NCI-H187 treated with DMSO at 0.1 percent for 48 hours (cell line): ENCODE data around the gene JAKMIP2.
"Not testable (repeated sequence)": the region's sequence is repeated elsewhere in the genome, so short reads cannot be mapped to it uniquely, and the experiment has no call there.

Experiments used
- DNase-seq: peaks from one replicate; lab custom pipeline; 2025; lab: John Stamatoyannopoulos, UW

JAKMIP2 gene

DNA sequence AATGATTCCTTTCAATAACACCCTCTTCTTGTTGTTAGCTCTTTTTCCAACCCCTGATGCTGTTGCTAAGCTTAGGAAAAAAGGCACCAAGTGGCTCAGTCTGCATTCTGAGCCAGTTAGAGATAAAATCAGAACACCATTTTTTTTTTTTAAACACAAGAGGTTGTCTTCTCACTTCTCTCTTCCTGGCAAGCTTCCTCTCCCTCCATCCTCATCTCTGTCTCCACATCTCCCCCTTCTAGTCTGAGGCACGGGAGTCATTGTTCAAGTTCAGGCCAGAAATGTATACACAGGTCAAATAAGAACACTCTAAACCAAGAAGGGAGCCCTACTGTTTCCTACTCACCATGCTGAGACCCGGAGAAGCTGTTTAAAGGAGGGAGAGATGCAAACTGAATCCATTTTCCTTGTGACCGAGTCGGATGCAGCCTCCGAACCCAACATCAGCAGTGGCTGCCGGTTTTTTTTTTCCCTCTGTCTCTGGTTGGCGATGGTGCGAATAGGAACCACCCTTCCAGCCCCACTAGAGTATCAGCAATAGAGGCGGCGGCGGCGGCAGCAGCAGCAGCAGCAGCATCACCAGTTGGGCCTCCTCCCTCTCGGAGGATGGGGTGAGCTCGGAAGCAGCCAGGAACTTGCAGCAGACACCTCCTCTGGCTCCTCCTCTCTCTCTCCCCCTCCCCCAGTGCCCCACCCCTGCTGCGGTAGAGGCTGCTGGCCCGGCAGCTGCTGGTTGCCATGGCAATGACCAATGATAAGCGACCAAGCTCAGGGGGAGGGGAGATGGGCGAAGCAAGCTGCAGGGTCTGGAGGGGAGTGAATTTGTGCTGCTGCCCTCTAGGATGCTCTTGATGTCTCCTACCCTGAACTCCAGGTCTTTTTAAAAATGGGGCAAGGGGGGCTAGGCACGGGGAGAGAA, at the start of gene JAKMIP2:
TSS of gene JAKMIP2 (minus strand) at position 619 of the 919 bp plus-strand sequence. CDS start 110,922 bp downstream, outside the sequence.
- peak; percentile 91 for DNase-seq

DNA sequence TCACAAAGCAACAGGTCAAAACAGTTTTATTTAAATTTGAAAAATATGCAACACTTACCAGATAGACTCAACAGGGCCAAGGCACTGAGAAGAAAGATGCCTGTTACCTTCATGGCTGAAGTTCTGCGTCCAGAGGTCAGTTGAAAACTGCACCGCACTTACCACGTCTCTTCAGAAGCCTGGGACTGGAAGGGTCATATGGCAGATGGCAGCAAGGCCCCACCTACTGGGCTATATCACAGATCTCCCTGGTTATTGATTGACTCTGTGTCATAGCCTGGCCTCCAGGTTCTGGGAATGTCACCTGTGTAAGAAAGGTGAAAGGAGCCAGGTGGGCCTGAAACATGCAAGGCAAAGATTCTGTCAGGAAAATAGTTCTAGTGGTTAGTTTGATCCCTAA, 48.9 kb upstream of the JAKMIP2 start, which contains the start of gene SPINK1:
TSS of gene SPINK1 (minus strand) at position 207 of the 400 bp plus-strand sequence. CDS start at position 113, 94 bp downstream.
- DNase-seq = no peak

DNA sequence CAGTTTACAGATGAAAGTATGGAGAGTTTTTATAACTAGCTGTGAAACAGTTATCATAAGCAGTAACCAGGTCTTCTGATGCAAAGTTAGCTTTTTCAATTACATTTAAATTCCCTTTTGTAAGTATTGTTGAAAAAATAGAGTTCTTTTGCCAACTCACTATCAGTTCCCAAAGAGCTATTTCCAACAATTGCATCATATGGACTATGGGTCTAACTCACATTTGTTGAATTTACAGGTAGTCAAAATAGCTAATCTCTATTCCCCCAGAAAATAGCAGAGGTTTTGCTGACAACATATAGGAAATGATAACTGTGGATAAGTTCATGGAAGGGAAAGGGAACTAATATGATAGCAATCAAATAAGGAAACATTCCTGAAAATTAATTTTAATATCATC, 47.5 kb upstream of the JAKMIP2 start:
- DNase-seq = no peak

DNA sequence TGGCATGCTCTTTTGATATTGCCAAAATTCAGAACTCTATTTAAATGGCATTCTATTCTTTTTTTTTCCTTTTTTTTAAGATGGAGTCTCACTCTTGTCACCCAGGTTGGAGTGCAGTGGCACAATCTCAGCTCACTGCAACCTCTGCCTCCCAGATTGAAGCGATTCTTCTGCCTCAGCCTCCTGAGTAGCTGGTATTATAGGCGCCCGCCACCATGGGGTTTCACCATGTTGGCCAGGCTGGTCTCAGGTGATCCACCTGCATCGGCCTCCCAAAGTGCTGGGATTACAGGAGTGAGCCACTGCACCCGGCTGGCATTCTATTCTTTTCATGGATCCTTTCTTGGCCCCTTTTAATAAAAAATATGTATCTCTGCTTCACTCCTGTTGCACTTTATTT, 44.5 kb upstream of the JAKMIP2 start:
- not testable (repeated sequence) for DNase-seq

DNA sequence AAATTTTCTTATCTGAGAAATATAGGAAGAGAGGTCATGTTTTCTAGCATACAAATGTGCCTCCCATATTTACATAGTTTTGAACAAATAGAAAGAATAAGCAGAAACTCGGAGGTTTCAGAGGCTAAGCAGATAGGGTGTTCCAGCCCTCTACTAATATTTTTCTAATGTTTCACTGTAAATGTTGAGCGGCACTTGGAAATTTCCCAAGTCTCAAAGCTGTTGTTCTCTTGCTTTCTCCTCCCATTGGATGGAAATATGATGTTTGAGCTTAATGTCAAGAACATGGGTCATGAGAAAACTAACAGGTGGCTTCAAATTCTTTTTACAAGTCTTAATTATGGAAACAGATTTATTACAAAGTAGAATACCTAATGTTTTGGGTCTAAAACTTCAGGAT, 43.8 kb upstream of the JAKMIP2 start:
- DNase-seq = no peak

DNA sequence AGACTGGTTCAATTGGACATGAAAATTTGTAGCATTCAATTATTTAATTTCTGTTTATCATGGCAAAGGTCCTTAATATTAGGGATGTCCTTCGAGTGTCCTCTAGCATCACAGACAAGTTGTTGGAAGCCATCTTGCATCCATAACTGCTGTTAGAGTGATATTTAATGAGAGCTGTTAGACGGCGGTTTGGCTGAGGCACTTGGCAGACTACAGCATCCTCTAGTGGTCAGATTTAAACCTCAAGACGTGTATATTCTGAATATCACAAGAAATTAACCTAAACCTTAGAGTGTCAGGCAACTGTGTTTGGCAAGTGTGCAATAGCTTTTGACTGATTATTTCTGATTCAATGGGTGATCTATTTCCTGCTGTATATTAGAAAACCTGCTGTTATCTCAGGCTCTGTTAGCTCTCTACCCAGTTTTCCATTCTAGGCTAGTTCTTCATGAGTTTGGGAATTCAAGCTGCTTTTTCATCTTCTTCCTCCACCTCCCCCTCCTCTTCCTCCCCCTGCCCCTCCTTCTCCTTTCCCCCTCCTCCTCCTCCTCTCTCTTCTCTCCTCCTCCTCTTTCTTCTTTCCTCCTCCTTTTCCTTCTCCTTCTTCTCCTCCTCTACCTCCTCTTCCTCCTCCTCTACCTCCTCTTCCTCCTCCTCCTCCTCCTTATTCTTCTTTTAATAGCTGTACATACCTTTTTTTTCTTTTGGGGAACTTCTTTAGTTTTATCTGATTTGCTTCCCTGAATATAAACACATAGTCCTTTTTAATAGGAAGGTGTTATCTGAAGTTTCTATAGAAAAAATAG, 40.4 kb upstream of the JAKMIP2 start:
- peak; percentile 28 for DNase-seq

DNA sequence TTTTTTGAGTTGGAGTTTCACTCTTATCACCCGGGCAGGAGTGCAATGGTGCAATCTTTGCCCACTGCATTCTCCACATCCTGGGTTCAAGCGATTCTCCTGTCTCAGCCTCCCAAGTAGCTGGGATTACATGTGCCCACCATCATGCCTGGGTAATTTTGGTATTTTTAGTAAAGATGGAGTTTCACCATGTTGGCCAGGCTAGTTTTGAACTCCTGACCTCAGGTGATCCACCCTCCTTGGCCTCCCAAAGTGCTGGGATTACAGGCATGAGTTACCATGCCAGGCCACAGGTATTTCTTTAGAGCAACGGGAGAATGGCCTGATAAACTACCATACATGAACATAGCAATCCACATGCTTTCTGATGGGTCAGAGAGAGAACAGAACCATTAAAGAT, 39.7 kb upstream of the JAKMIP2 start:
- not testable (repeated sequence) for DNase-seq

DNA sequence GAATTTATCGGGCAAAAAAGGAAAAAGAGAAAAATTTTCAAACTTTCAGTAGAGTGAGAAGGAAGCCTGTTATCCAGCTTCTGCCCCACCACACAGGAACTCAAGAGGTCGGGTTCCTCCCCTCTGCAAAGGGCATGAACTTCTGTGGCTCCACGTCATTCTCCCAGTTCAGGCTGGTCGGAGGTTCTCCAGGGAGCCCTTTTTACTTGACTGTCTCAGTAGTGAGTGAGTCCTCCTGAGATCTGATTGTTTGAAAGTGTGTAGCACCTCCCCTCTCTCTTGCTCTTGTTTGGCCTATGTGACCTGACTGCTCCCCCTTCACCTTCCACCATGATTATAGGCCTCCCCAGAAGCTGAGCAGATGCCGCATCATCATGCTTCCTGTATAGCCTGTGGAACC, 39.2 kb upstream of the JAKMIP2 start:
- no peak for DNase-seq

DNA sequence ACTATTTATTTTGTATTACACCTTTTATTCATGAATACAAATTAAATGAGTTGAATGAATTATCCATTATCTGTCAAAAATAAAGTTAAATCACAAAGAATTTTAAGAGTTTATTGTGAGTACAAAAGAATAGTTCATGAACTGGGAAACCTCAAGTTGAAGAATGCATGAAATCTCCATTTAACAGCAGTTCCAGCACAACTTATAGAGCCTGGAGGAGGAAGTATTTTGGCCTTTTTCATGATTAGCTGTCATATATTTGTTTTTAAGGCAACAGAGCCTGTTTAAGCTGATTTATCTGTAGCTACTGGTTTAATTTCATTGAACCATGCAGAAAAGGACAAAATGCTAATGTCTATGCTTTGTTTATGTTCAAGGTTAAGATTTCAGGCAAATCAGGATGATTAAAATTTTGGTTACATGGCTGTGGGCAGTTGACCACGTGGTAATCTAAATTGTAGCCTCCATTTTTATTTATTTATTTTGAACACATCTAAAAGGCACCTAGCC, 36.8 kb upstream of the JAKMIP2 start:
- no peak for DNase-seq

DNA sequence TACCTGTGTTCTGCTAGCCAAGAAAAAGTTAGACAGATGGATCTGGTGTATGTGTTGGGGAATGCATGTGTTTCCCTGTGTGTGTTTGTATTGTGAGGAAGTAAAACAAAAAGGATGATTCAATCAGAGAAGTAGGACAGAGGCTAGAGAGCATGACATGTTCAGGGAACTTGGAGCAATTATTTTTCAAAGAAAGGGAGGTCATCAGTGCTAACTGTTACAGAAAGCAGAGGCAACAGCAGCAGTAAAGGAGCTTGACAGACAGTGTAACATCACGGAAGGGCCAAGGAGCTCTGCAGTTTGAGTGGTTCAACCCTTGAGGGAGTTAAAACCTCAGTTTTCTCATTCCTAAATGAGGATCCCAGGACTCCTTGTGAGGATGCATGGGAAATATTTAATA, 35.8 kb upstream of the JAKMIP2 start:
- DNase-seq = no peak

DNA sequence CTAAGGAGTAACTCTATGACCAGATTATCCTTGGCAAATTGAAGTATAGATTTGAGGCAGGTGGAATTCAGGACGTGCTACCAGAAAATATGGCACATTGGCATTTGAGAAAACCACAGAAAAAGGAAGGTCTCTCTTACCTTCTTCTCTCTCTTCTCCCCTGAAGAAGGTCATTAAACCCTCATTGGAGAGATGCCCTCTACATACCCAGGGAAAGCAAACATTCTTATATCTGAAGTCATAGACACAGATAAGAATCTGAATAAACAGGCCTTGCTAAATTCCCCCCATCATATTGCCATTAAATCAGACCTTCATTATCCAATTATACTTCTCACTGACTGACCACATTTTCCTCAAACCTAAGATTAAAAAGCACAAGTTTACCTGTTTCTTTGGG, 31.2 kb upstream of the JAKMIP2 start:
- DNase-seq = no peak

DNA sequence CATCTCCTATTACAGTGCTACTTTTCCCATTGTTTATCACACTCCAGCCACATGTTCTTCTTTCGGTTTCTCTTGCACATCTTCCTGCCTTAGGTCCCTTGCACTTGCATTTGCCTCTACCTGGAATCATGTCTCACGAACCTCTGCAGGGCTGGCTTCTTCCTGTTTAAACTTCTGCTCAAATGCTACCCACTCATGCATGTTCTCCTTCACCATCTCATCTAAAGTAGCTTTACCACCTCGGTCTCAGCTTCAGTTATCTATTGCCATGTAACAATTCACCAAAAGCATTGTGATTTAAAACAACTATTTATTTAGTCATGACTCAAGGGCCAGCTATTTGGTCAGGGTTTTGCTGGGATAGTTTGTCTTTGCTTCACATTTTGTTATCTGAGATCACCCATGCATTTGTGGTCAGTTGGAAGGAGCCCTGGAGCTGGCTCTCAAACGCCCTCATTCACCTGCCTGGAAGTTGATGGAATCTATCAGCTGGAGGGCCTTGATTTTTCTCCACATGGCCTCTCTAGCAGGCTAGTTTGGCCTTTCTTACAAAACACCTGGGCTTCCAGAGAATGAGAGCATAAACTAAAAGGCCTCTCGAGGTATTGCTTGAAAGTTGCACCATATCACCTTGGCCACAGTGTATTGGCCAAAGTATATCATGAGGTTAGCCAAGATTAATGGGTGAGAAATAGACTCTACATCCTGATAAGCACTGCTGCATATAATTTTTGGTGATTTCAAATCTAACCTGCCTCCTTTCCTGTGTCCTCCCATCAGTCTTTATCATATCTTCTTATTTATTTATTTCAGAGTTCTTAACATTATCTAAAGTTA, 27.5 kb upstream of the JAKMIP2 start:
- no peak for DNase-seq

DNA sequence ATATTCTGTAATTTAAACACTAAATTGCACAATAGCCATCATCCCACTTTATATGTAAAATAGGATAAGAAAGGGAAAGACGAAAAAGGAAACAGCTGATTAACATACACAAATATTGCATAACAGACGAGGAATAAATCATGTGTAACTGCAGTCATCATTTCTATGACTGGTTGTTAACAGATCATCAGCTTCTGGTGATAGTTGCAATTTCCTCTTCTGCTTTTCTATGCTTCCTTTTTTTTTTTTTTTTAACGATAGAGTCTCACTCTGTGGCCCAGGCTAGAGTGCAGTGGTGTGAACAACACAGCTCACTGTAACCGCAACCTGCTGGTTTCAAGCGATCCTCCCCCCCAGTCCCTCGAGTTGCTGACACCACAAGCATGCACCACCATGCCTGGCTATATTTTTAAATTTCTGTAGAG, 22.5 kb upstream of the JAKMIP2 start:
- no peak for DNase-seq

DNA sequence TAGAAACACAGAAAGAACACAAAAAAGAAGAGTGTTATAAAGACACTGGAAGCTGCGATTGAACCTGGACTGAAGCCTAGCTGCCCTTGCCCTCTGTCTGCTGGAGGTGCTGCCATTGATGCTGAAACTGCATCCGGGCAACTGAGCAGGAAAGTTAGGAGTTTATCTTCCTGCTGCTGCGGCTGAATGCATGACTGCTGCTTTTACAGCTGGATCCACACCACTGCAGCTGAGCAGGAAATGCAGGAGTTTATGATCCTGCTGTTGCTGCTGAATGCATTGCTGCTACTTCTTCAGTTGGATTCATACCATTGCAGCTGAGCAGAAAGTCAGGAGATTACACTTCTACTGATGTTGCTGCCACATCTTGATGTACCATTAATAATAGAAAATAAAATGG, 21.8 kb upstream of the JAKMIP2 start:
- DNase-seq = no peak

DNA sequence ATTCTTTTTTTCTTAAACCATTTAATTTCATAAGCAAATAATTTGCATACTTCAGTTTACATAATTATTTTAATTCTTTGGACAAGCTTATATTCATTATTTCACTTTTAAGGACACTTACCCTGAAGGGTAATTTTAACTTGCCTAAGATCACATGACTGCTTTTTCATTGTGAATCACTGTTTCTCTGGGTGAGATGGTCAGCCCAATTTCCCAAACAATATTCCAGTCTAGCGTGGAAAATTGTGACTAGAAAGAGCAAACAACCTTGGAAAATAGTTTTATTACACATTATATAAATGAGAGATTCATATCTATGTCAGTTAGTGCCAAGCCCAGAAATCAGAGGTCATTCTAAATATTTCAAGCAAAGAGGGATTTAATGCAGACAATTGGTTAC, 21.4 kb upstream of the JAKMIP2 start:
- no peak for DNase-seq

DNA sequence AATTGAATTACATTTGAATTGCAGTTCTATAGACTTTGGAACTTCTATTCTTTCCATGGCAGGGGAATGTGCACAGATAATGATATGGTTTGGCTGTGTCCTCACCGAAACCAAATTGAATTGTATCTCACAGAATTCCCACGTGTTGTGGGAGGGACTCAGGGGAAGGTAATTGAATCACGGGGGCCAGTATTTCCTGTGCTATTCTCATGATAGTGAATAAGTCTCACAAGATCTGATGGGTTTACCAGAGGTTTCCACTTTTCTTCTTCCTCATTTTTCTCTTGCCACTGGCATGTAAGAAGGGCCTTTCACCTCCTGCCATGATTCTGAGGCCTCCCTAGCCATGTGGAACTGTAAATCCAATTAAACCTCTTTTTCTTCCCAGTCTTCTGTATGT, 20.6 kb upstream of the JAKMIP2 start:
- DNase-seq = not testable (repeated sequence)

DNA sequence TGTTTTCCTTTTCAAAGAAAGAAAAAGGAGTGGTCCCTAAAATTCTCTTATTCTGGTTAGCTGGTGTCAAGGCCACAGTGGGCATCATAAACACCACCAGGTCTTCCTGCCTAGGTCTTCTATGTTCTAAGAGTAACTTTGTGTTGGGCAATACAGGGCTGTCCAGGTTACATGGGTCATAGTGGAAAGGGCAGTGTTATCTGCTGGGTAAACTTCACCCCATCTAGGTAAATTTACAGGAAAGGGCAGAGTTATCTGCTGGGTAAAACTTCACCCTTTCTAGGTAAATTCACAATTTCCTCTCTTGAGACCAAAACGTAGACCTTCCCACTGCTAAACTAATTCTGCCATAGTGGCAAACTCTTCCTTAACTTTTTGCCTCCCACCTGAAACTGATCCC, 18.9 kb upstream of the JAKMIP2 start:
- DNase-seq = no peak

DNA sequence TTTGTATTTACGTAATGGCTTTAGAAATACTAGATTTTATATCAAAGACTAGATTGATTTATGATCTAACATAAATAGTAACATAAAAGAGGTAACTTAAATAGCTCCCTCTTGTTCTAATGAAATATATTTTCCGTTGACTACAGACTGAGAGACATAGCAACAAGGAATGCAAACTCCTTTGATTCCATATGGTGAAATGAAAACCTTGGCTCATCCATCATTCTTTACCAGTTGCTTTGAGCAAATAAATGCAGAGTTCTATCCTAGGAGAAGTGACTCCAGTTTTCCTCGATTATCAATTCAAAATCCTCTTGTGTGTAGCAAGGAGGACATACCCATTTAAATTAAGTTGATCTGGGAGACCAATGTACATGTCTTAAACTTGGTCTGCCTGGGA, 18.0 kb upstream of the JAKMIP2 start:
- DNase-seq = no peak

DNA sequence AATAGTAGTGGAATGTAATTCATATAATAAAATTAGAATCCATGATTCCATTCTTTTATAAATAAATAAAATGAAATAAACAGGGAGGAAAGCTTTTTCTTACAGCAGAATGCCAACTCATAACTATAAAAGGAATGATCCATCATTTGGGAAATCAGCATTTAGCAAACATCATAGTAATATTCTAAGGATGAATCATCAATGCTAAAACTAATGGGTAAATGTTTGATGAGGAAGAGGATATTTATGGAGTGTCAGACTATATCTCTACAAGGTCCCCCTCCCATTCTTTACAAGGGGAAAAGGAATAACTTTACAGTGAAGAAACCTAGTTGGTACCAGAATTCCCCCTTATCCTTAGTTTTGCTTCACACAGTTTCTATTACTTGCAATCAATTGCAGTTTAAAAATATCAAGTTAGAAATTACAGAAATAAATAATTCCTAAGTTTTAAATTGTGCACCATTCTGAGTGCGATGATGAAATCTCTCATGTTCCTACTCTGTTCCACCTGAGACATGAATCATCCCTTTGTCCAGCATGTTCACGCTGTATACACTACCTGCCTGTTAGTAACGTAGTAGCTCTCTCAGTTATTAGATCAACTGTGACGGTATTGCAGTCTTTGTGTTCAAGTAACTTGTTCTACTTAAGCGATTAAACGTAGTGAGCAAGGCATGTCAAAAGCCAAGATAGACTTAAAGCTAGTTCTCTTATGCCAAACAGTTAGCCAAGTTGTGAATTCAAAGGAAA, 14.2 kb upstream of the JAKMIP2 start:
- DNase-seq = no peak

DNA sequence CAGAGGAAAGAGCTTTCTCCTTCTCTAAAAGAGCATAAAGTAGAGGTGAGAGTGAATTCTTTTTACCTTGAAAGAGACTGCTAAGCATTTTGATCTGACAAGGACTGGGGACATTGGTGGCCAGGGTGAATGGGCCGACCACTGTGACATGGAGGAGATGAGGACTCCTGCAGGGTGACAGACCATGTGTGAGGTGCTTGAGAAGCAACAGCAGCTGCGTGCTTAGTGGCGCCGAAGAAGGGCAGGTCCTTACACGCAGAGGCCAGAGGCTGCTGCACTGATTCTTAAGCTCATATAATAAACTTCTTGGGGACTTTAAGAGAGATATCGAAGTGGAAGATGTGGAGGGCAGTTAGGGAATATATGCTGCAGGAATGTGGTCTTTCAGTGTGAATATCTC, 8.7 kb upstream of the JAKMIP2 start:
- no peak for DNase-seq

DNA sequence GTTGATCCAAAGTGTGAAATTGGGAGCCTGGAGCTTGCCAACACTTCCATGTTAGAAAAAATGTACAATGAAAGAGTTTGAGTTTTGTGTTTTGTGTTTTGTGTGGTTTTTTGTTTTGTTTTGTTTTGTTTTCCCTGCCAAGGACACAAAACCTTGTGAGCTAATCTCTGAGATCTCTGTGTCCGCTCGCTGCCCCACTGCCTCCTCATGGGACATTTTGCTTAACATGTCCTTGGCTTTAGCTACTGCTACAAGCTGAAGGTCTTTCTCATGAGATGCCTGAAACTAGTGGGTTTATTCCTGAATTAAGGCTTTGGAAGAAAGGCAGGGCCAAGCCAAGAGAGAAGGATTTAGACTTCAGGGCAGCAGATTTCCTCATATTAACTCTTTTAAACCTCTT, 7.3 kb upstream of the JAKMIP2 start:
- no peak for DNase-seq
